HG03196 (cell line): Measurements from ENCODE around the gene ANO5.

Source experiments
- ATAC-seq: cut with Tn5 transposase; IDR thresholded peaks from one replicate; pipeline ENCODE4 v1.9.1; 2021; ENCODE audit not compliant: unreplicated experiment

The ANO5 gene

DNA sequence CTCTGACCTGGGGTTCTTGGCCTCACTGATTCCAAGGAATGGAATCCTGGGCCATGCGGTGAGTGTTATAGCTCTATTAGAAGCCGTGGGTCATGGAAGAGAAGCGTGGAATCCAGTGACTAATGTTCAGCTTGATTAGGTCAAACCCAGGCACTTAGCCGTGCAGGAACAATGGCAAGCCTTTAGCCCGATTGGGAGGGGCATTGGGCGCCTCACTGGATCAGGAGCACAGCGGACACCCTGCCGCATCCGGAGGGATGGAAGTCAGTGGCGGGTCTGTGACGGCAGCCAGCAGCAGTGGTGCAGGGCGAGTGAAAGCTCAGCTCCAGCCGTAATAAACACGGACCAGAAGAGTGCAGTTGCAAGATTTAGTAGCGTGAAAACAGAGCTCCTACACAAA is 124.8 kb downstream of the ANO5 start:
- ATAC-seq = no peak

DNA sequence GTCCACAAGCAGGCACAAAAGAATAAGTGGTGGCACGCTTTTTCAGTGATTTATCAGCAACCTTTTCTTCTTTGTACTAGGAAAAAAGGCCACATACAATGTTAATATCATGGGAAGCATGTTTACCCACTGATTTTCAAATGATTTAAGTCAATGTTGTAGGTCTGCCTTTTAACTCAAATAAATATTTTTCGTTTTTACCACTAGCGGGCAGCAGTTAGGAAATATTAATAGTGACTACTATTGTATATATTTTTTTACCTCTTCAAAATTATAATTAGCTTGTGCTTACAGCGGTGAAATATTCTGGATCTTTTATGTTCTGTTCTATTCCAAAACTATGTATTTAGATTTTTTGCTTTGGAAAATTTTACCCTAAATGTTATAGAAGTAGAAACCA is 138.9 kb downstream of the ANO5 start:
- no peak for ATAC-seq
